ENCODE data around the gene SCAF11.

- no peak for TF ChIP-seq POLR2A (IDR thresholded peaks at IDR 0.05)
- TF ChIP-seq, protein P1, sequence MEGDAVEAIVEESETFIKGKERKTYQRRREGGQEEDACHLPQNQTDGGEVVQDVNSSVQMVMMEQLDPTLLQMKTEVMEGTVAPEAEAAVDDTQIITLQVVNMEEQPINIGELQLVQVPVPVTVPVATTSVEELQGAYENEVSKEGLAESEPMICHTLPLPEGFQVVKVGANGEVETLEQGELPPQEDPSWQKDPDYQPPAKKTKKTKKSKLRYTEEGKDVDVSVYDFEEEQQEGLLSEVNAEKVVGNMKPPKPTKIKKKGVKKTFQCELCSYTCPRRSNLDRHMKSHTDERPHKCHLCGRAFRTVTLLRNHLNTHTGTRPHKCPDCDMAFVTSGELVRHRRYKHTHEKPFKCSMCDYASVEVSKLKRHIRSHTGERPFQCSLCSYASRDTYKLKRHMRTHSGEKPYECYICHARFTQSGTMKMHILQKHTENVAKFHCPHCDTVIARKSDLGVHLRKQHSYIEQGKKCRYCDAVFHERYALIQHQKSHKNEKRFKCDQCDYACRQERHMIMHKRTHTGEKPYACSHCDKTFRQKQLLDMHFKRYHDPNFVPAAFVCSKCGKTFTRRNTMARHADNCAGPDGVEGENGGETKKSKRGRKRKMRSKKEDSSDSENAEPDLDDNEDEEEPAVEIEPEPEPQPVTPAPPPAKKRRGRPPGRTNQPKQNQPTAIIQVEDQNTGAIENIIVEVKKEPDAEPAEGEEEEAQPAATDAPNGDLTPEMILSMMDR (IDR thresholded peaks at IDR 0.05), result no peak
Measured at GRCh38 chr12:46004715-46005114, 14.3 kb upstream of the SCAF11 start.

All from heart left ventricle (tissue), 13 donors.